ENCODE results near the gene PGAP6.

The PGAP6 gene

DNA sequence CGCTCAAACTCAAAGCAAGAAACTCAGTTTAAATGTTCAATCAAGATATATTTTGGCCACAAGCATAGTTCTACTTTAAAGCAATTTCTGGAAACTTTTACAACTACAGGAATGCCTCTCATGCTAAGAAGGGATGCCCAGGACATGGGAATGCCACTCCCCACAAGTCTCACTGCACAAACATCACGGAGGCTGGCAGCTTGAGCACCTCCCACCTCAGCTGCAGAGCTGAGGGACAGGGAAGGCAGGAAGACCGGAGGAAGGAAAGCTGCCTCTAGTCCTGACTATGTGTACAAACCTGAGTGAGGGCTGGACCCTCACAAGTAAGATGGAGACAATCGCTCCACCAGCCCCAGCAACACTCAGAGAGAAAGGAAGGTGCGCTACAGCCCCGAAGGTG, 34.6 kb downstream of the PGAP6 start:
- TF ChIP-seq EZH2phosphoT487 (IDR thresholded peaks at IDR 0.05; ENCODE audit: low read length) (no peak), CTCF (IDR thresholded peaks at IDR 0.05; ENCODE audit: low read length) (no peak), EZH2 (optimal IDR thresholded peaks at IDR 0.05; ENCODE audit: low read depth, low read length) (no peak)

DNA sequence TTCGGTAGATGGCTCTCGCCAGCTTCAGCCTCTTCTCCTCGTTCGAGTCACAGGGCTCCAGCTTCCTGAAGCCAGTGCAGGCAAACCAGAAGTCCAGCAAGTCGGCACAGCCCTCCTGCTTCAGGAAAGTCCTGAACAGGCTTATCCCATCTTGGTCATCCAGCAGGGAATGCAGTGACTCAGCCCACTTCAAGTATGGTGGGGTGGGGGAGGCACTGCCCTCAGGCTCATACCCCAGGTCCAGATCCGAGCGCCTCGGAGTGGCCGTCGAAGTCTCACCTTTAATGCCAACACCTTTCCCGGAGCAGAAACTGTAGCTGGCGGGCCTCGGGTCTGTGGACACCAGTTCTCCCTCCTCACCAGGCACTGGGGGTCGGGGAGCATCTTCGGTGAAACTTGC, 35.2 kb downstream of the PGAP6 start:
- no peak overlapping the region for H3K4me3 ChIP-seq (ENCODE audit: low read length)
- H2AFZ ChIP-seq (ENCODE audit: low read length), result no peak overlapping the region
- no peak overlapping the region for H3K27ac ChIP-seq (ENCODE audit: low read length)
- H3K4me2 ChIP-seq (ENCODE audit: low read depth, low read length), result no peak overlapping the region
- no peaks in the 10 kb centered on the region for H3K9me3 ChIP-seq (replicated peaks; ENCODE audit: insufficient read depth, low read length)
- no peak for TF ChIP-seq CTCF (IDR thresholded peaks at IDR 0.05; ENCODE audit: low read length)
- no peak for TF ChIP-seq EZH2 (optimal IDR thresholded peaks at IDR 0.05; ENCODE audit: low read depth, low read length)
- TF ChIP-seq EZH2phosphoT487 (IDR thresholded peaks at IDR 0.05; ENCODE audit: low read length), result no peak
- no peaks in the 10 kb centered on the region; the same call in 1 of the 2 replicates for H3K4me1 ChIP-seq (ENCODE audit: low read length)
- DNase-seq, result no peak
- peaks cover 93% of the 10 kb centered on the region for H3K79me2 ChIP-seq (ENCODE audit: low read length)
- no peaks in the 10 kb centered on the region for H4K20me1 ChIP-seq (ENCODE audit: insufficient read depth, low read length)
- no peaks in the 10 kb centered on the region for H3F3A ChIP-seq (ENCODE audit: insufficient read depth, low read length)
- 0 out of 2 replicates have a peak, but pooled peaks cover 7% of the 10 kb centered on the region for H3K36me3 ChIP-seq (replicated peaks; ENCODE audit: insufficient read depth, low read length)
- H3K9ac ChIP-seq (ENCODE audit: low read length), result no peak overlapping the region
- no peaks in the 10 kb centered on the region for H3K9me2 ChIP-seq (replicated peaks; ENCODE audit: insufficient read depth, low read length)
- H3K27me3 ChIP-seq (replicated peaks; ENCODE audit: insufficient read depth, low read length), result no peaks in the 10 kb centered on the region

More for the DNA sequence above, 34.6 kb downstream of the PGAP6 start:
- H3K9me3 ChIP-seq (replicated peaks; ENCODE audit: insufficient read depth, low read length), result no peaks in the 10 kb centered on the region
- no peaks in the 10 kb centered on the region; the same call in 1 of the 2 replicates for H3K4me1 ChIP-seq (ENCODE audit: low read length)
- H3K36me3 ChIP-seq (replicated peaks; ENCODE audit: insufficient read depth, low read length), result 0 out of 2 replicates have a peak, but pooled peaks cover 7% of the 10 kb centered on the region
- H3K9me2 ChIP-seq (replicated peaks; ENCODE audit: insufficient read depth, low read length), result no peaks in the 10 kb centered on the region
- H3K9ac ChIP-seq (ENCODE audit: low read length), result no peak overlapping the region
- no peak overlapping the region for H3K4me2 ChIP-seq (ENCODE audit: low read depth, low read length)
- H3F3A ChIP-seq (ENCODE audit: insufficient read depth, low read length), result no peaks in the 10 kb centered on the region
- no peaks in the 10 kb centered on the region for H3K27me3 ChIP-seq (replicated peaks; ENCODE audit: insufficient read depth, low read length)
- no peaks in the 10 kb centered on the region for H4K20me1 ChIP-seq (ENCODE audit: insufficient read depth, low read length)
- no peak overlapping the region for H2AFZ ChIP-seq (ENCODE audit: low read length)
- no peak overlapping the region for H3K27ac ChIP-seq (ENCODE audit: low read length)
- peaks cover 95% of the 10 kb centered on the region for H3K79me2 ChIP-seq (ENCODE audit: low read length)
- H3K4me3 ChIP-seq (ENCODE audit: low read length), result no peak overlapping the region
- no peak for DNase-seq

- Histone ChIP-seq H3K9me2 (replicated peaks; ENCODE audit: insufficient read depth, low read length) (no peaks in the 10 kb centered on the region), H2AFZ (ENCODE audit: low read length) (no peak overlapping the region), H3K9me3 (replicated peaks; ENCODE audit: insufficient read depth, low read length) (no peaks in the 10 kb centered on the region), H3K4me1 (ENCODE audit: low read length) (no peaks in the 10 kb centered on the region; the same call in 1 of the 2 replicates), H3K27ac (ENCODE audit: low read length) (no peak overlapping the region), H4K20me1 (ENCODE audit: insufficient read depth, low read length) (no peaks in the 10 kb centered on the region), H3K27me3 (replicated peaks; ENCODE audit: insufficient read depth, low read length) (no peaks in the 10 kb centered on the region), H3K4me2 (ENCODE audit: low read depth, low read length) (no peak overlapping the region), H3K4me3 (ENCODE audit: low read length) (no peak overlapping the region), H3K9ac (ENCODE audit: low read length) (no peak overlapping the region), H3K79me2 (ENCODE audit: low read length) (peaks cover 92% of the 10 kb centered on the region), H3K36me3 (replicated peaks; ENCODE audit: insufficient read depth, low read length) (0 out of 2 replicates have a peak, but pooled peaks cover 7% of the 10 kb centered on the region), H3F3A (ENCODE audit: insufficient read depth, low read length) (no peaks in the 10 kb centered on the region)
- DNase-seq, result no peak
- TF ChIP-seq EZH2phosphoT487 (IDR thresholded peaks at IDR 0.05; ENCODE audit: low read length), result no peak
- no peak for TF ChIP-seq CTCF (IDR thresholded peaks at IDR 0.05; ENCODE audit: low read length)
- TF ChIP-seq EZH2 (optimal IDR thresholded peaks at IDR 0.05; ENCODE audit: low read depth, low read length), result no peak
These were observed 36.0 kb downstream of the PGAP6 start for GRCh38 chr16:345772-346171.

Measured in MM.1S (cell line).